NCI-H2171 treated with DMSO at 0.1 percent for 48 hours (cell line): ENCODE measurements around the gene MRPL37.
"Not testable (repeated sequence)": the region's sequence is repeated elsewhere in the genome, so short reads cannot be mapped to it uniquely, and the experiment has no call there.

ENCODE experiments used
- DNase-seq: peaks from one replicate; lab custom pipeline; 2025; lab: John Stamatoyannopoulos, UW

MRPL37 gene

GRCh38 chr1:54219688-54220003 is 19.7 kb downstream of the MRPL37 start:
- DNase-seq = no peak

- peak; percentile 72 for DNase-seq
These were observed 20.2 kb downstream of the MRPL37 start for GRCh38 chr1:54220004-54220811.

GRCh38 chr1:54221113-54221834 is 21.3 kb downstream of the MRPL37 start:
- no peak for DNase-seq

GRCh38 chr1:54221867-54222484 is 22.0 kb downstream of the MRPL37 start:
- no peak for DNase-seq

GRCh38 chr1:54222711-54223110 is 22.7 kb downstream of the MRPL37 start:
- DNase-seq = peak; percentile 28

GRCh38 chr1:54223441-54224202 is 23.7 kb downstream of the MRPL37 start:
- no peak for DNase-seq

GRCh38 chr1:54224233-54224632 is 24.3 kb downstream of the MRPL37 start:
- DNase-seq = no peak

GRCh38 chr1:54225378-54225777 is 25.4 kb downstream of the MRPL37 start:
- DNase-seq = no peak

- DNase-seq = no peak
These were observed 26.1 kb downstream of the MRPL37 start for GRCh38 chr1:54225986-54226559.

- no peak for DNase-seq
These were observed 27.2 kb downstream of the MRPL37 start for GRCh38 chr1:54227091-54227602.

- no peak for DNase-seq
These were observed 27.9 kb downstream of the MRPL37 start for GRCh38 chr1:54227891-54228310.

GRCh38 chr1:54228638-54229079 is 28.7 kb downstream of the MRPL37 start:
- no peak for DNase-seq

- no peak for DNase-seq
These were observed 29.4 kb downstream of the MRPL37 start for GRCh38 chr1:54229281-54229891.

GRCh38 chr1:54230507-54231339 is 30.8 kb downstream of the MRPL37 start:
- no peak for DNase-seq

GRCh38 chr1:54233196-54233595 is 33.2 kb downstream of the MRPL37 start:
- not testable (repeated sequence) for DNase-seq

GRCh38 chr1:54234284-54234683 is 34.3 kb downstream of the MRPL37 start:
- no peak for DNase-seq

- DNase-seq = no peak
These were observed 37.6 kb downstream of the MRPL37 start for GRCh38 chr1:54237586-54237985.

GRCh38 chr1:54238353-54239034 is 38.5 kb downstream of the MRPL37 start:
- DNase-seq = no peak

GRCh38 chr1:54239035-54239383 is 39.0 kb downstream of the MRPL37 start:
- no peak for DNase-seq

- DNase-seq = no peak
These were observed 39.7 kb downstream of the MRPL37 start for GRCh38 chr1:54239631-54240031.
